T-cell (primary cell): ENCODE results near the gene MRM2. TPM values are rescaled to one million over a fixed set of nuclear protein-coding genes. Genes with fewer than 3 reads are reported as not detected.

ENCODE experiments used
- ATAC-seq, 4 experiments: fragments of 200-7000 bp in 3 of 4; fragments of 150-1000 bp in 1 of 4; cut with Tn5 transposase; replicated peaks in 1 of 4; 1 replicate in 3 of 4; 2 replicates in 1 of 4; pipeline ENCODE4 v1.10.0; 2021; ENCODE audit warnings: moderate library complexity in 3 of 4, mild to moderate bottlenecking in 2 of 4, moderate number of reproducible peaks in 1 of 4
- CTCF ChIA-PET, 2 donors: fragments of 300-600 bp; sonication (Branson Sonifier 250); formaldehyde crosslinking; loops; one replicate each; lab custom pipeline; 2022; ENCODE audit warnings: antibody characterized with exemption in 2 of 2; lab: Charles Lee
- POLR2A ChIA-PET, 2 donors: fragments of 300-600 bp; sonication (Branson Sonifier 250); formaldehyde crosslinking; loops; one replicate each; lab custom pipeline; 2022; ENCODE audit warnings: antibody characterized with exemption in 2 of 2; lab: Charles Lee
- DNase-seq, 35 experiments: peaks; one replicate each; pipeline versions ENCODE4 v3.0.0 to v3.0.0-alpha.2; 2013 to 2023
- H3K27ac ChIP-seq: one replicate; pipeline ENCODE4 v1.5.1; 2013; ENCODE audit warnings: low read length
- H3K27me3 ChIP-seq, 2 experiments: replicated peaks in 1 of 2; 1 replicate in 1 of 2; 2 replicates in 1 of 2; pipeline versions ENCODE4 v1.6.1 to v1.7.0; 2013; ENCODE audit warnings: low read length in 1 of 2, mixed read lengths in 1 of 2; ENCODE audit not compliant: control insufficient read depth in 2 of 2, insufficient read depth in 2 of 2; ENCODE audit errors: extremely low read depth in 1 of 2
- H3K36me3 ChIP-seq, 2 donors: 1 replicate in 1 of 2; 2 replicates in 1 of 2; pipeline versions ENCODE4 v1.6.1 to v1.7.0; 2013; ENCODE audit warnings: low read length in 1 of 2; ENCODE audit not compliant: control insufficient read depth in 2 of 2, insufficient read depth in 1 of 2; ENCODE audit errors: extremely low read depth in 1 of 2
- H3K4me1 ChIP-seq, 2 experiments: 1 replicate in 1 of 2; 2 replicates in 1 of 2; pipeline versions ENCODE4 v1.6.1 to v1.7.0; 2013; ENCODE audit warnings: low read length in 2 of 2, mixed read lengths in 1 of 2; ENCODE audit not compliant: insufficient read depth in 2 of 2, control insufficient read depth in 1 of 2; ENCODE audit errors: extremely low read depth in 1 of 2
- H3K4me3 ChIP-seq, 2 donors: 1 replicate in 1 of 2; 2 replicates in 1 of 2; pipeline versions ENCODE4 v1.5.1 to v1.7.0; 2013; ENCODE audit warnings: mild to moderate bottlenecking in 2 of 2, low read length in 1 of 2, moderate library complexity in 1 of 2; ENCODE audit not compliant: control insufficient read depth in 1 of 2; ENCODE audit errors: extremely low read depth in 1 of 2
- H3K9me3 ChIP-seq: 2 replicates; pipeline ENCODE4 v1.7.0; 2013
- H3K27ac Mint-ChIP-seq, 2 donors: one replicate each; pipeline ENCODE4 v1.8.0; 2020 to 2021; ENCODE audit warnings: mild to moderate bottlenecking in 2 of 2, mixed read lengths in 2 of 2
- H3K27me3 Mint-ChIP-seq, 2 donors: one replicate each; pipeline ENCODE4 v1.8.0; 2021 to 2022; ENCODE audit warnings: mixed read lengths in 2 of 2
- H3K36me3 Mint-ChIP-seq: one replicate; pipeline ENCODE4 v1.8.0; 2021; ENCODE audit warnings: mixed read lengths
- H3K4me1 Mint-ChIP-seq, 3 donors: one replicate each; pipeline ENCODE4 v1.8.0; 2020 to 2022; ENCODE audit warnings: mixed read lengths in 3 of 3, mild to moderate bottlenecking in 1 of 3
- H3K4me3 Mint-ChIP-seq, 3 donors: one replicate each; pipeline ENCODE4 v1.8.0; 2020 to 2022; ENCODE audit warnings: mild to moderate bottlenecking in 3 of 3, mixed read lengths in 3 of 3, moderate library complexity in 3 of 3
- H3K9me3 Mint-ChIP-seq, 3 donors: one replicate each; pipeline ENCODE4 v1.8.0; 2020 to 2022; ENCODE audit warnings: mixed read lengths in 3 of 3
- WGBS: methylation state at CpG from one replicate; pipeline ENCODE4 v1.1.5; 2013; ENCODE audit warnings: missing lambda C conversion rate; ENCODE audit not compliant: insufficient coverage; 5-methylcytosine and 5-hydroxymethylcytosine counted together
- total RNA-seq, 35 experiments: library from RNA in 6 of 35; stranded (reverse) in 6 of 35; fragments of 120-200 nt in 1 of 35; gene quantifications; one replicate each; pipeline versions ENCODE4 v1.2.1 to v1.2.4 and lab custom pipeline; 2013 to 2026

MRM2 gene
- total RNA-seq, 5 donors from 2014 or later (not counting 1 experiment from before 2014, with no cell fraction given) = 6.5 to 20.0 (median 17.9) TPM

GRCh38 chr7:2198206-2198605 lies 43.8 kb downstream of the MRM2 start:
- CTCF ChIA-PET = no interaction called here
- DNase-seq (no peak), ATAC-seq (no peak)
- H3K36me3 ChIP-seq = peaks cover 14 to 18% of the 10 kb centered on the region in 2 donors
- H3K4me1 ChIP-seq = no peaks in the 10 kb centered on the region
- no peaks in the 10 kb centered on the region for H3K9me3 Mint-ChIP-seq
- H3K4me1 Mint-ChIP-seq = no peaks in the 10 kb centered on the region
- H3K27ac Mint-ChIP-seq = no peak overlapping the region
- H3K4me3 Mint-ChIP-seq = no peak overlapping the region
- H3K9me3 ChIP-seq = no peaks in the 10 kb centered on the region
- H3K27me3 ChIP-seq = no peaks in the 10 kb centered on the region
- H3K4me3 ChIP-seq = no peak overlapping the region
- H3K36me3 Mint-ChIP-seq = peaks cover 41% of the 10 kb centered on the region
- POLR2A ChIA-PET = no interaction called here
- 97% methylated on average over 15 of the region's 15 CpGs for WGBS
- no peak overlapping the region for H3K27ac ChIP-seq
- no peaks in the 10 kb centered on the region for H3K27me3 Mint-ChIP-seq

GRCh38 chr7:2197436-2198155 lies 44.4 kb downstream of the MRM2 start:
- DNase-seq (no peak), ATAC-seq (no peak)
- Mint-ChIP-seq H3K27me3 (no peaks in the 10 kb centered on the region), H3K4me1 (no peaks in the 10 kb centered on the region), H3K9me3 (no peaks in the 10 kb centered on the region), H3K36me3 (peaks cover 41% of the 10 kb centered on the region), H3K4me3 (no peak overlapping the region), H3K27ac (no peak overlapping the region)
- H3K27ac ChIP-seq = no peak overlapping the region
- H3K4me1 ChIP-seq = no peaks in the 10 kb centered on the region
- POLR2A ChIA-PET = no interaction called here
- CTCF ChIA-PET = no interaction called here
- no peaks in the 10 kb centered on the region for H3K27me3 ChIP-seq
- no peak overlapping the region for H3K4me3 ChIP-seq
- H3K9me3 ChIP-seq = no peaks in the 10 kb centered on the region
- WGBS = 95% methylated on average over 15 of the region's 21 CpGs
- peaks cover 14 to 18% of the 10 kb centered on the region in 2 donors for H3K36me3 ChIP-seq

GRCh38 chr7:2196381-2197378 lies 45.3 kb downstream of the MRM2 start:
- H3K27ac Mint-ChIP-seq = no peak overlapping the region

GRCh38 chr7:2195400-2196246 lies 46.4 kb downstream of the MRM2 start:
- 98% methylated on average over 8 of the region's 13 CpGs for WGBS
- Histone ChIP-seq H3K27ac (no peak overlapping the region), H3K27me3 (no peaks in the 10 kb centered on the region), H3K36me3 (peaks cover 14 to 19% of the 10 kb centered on the region in 2 donors), H3K4me1 (no peaks in the 10 kb centered on the region), H3K9me3 (no peaks in the 10 kb centered on the region), H3K4me3 (no peak overlapping the region)
- no peaks in the 10 kb centered on the region for H3K9me3 Mint-ChIP-seq
- peaks cover 49% of the 10 kb centered on the region for H3K36me3 Mint-ChIP-seq
- CTCF ChIA-PET = interaction anchor here in 1 of 2 donors (0.6 kb wide), 1 partner anchor 19 kb away, joined by 3 read pairs; no protein-coding TSS in a partner anchor
- no peak for DNase-seq
- no peaks in the 10 kb centered on the region for H3K4me1 Mint-ChIP-seq
- POLR2A ChIA-PET = no interaction called here
- no peaks in the 10 kb centered on the region for H3K27me3 Mint-ChIP-seq
- no peak overlapping the region for H3K27ac Mint-ChIP-seq
- H3K4me3 Mint-ChIP-seq = no peak overlapping the region
- no peak for ATAC-seq

More at GRCh38 chr7:2196381-2197378, 45.3 kb downstream of the MRM2 start:
- H3K36me3 ChIP-seq = peaks cover 14 to 15% of the 10 kb centered on the region in 2 donors
- H3K4me1 ChIP-seq = no peaks in the 10 kb centered on the region
- H3K27me3 ChIP-seq = no peaks in the 10 kb centered on the region
- no peaks in the 10 kb centered on the region for H3K9me3 ChIP-seq
- no peak overlapping the region for H3K27ac ChIP-seq
- no peak for ATAC-seq
- CTCF ChIA-PET = no interaction called here
- WGBS = 88% methylated on average over 22 of the region's 32 CpGs
- Mint-ChIP-seq H3K4me3 (no peak overlapping the region), H3K4me1 (no peaks in the 10 kb centered on the region), H3K36me3 (peaks cover 45% of the 10 kb centered on the region), H3K27me3 (no peaks in the 10 kb centered on the region), H3K9me3 (no peaks in the 10 kb centered on the region)
- no peak for DNase-seq
- H3K4me3 ChIP-seq = no peak overlapping the region
- POLR2A ChIA-PET = no interaction called here

- no peak for DNase-seq
- H3K4me3 Mint-ChIP-seq = no peak overlapping the region
- peaks cover 6 to 10% (median 8%) of the 10 kb centered on the region in 3 donors for H3K9me3 Mint-ChIP-seq
- H3K27me3 ChIP-seq = no peaks in the 10 kb centered on the region
- peaks cover 8 to 12% of the 10 kb centered on the region in 2 donors for H3K36me3 ChIP-seq
- no peaks in the 10 kb centered on the region for H3K9me3 ChIP-seq
- ChIA-PET CTCF (no interaction called here), POLR2A (no interaction called here)
- WGBS = 100% methylated on average over 9 of the region's 19 CpGs
- no peaks in the 10 kb centered on the region for H3K4me1 ChIP-seq
- peaks cover 57% of the 10 kb centered on the region for H3K36me3 Mint-ChIP-seq
- H3K4me3 ChIP-seq = no peak overlapping the region
- no peak overlapping the region for H3K27ac ChIP-seq
- no peaks in the 10 kb centered on the region for H3K4me1 Mint-ChIP-seq
- ATAC-seq = no peak
- no peaks in the 10 kb centered on the region for H3K27me3 Mint-ChIP-seq
- H3K27ac Mint-ChIP-seq = no peak overlapping the region
These were observed 48.3 kb downstream of the MRM2 start for GRCh38 chr7:2193575-2194305.
